K562 (cell line): Measurements from ENCODE around the gene NDUFC2. TPM values are rescaled to one million over a fixed set of nuclear protein-coding genes. Genes with fewer than 3 reads are reported as not detected.

Source experiments
- EWSR1 ChIP-seq: fragments of 450-650 bp; IDR thresholded peaks from 2 replicates; pipeline ENCODE4 v1.6.1; 2018; ENCODE audit warnings: borderline replicate concordance, mild to moderate bottlenecking, low read depth, moderate library complexity; ENCODE audit not compliant: partially characterized antibody
- GABPB1 ChIP-seq: sonication (generic); formaldehyde crosslinking; IDR thresholded peaks from 2 replicates; pipeline ENCODE4 v1.8.0; 2022; ENCODE audit warnings: mild to moderate bottlenecking, missing genetic modification reagents
- STAG1 ChIP-seq: sonication (generic); formaldehyde crosslinking; IDR thresholded peaks from 2 replicates; pipeline ENCODE4 v1.5.0; 2020; ENCODE audit warnings: missing genetic modification reagents, borderline replicate concordance
- ZFP1 ChIP-seq: fragments of 450-650 bp; formaldehyde crosslinking; IDR thresholded peaks from 2 replicates; pipeline ENCODE4 v1.4.0; 2020; ENCODE audit warnings: mild to moderate bottlenecking, mixed read lengths
- ZNF134 ChIP-seq: fragments of 250-450 bp; sonication (Bioruptor Pico); conservative IDR thresholded peaks from 2 replicates; pipeline ENCODE4 v1.4.0; 2020
- ZNF263 ChIP-seq: sonication (generic); formaldehyde crosslinking; IDR thresholded peaks from 2 replicates; pipeline ENCODE4 v1.8.0; 2022; ENCODE audit warnings: mild to moderate bottlenecking, missing genetic modification reagents, borderline replicate concordance
- polyA plus RNA-seq, 8 experiments: library from polyadenylated mRNA; depleted of rRNA in 4 of 8; stranded (reverse) in 5 of 8; unstranded in 3 of 8; fragments of >200 nt; fragmentation: Nextera tagmentation in 2 of 8; fragmentation: Illumina TruSeq in 1 of 8; extraction: Ambion mirVana in 2 of 8; extraction: Trizol in 1 of 8; gene quantifications; 2 replicates each; pipeline versions ENCODE4 v1.2.1 to v1.2.3, GENCODE V29; 2011 to 2014; ENCODE audit warnings: inconsistent platforms in 1 of 8, missing spikeins in 1 of 8
- total RNA-seq, 7 experiments: library from RNA; depleted of rRNA in 6 of 7; stranded (reverse); fragments of >200 nt in 6 of 7; fragmentation: Illumina TruSeq in 2 of 7; extraction: Trizol in 2 of 7; gene quantifications; 2 replicates each; pipeline versions ENCODE4 v1.2.1 to v1.2.3, GENCODE V29; 2011 to 2021; ENCODE audit warnings: low replicate concordance in 1 of 7
- TF ChIP-seq, protein P1 (sequence below), 2 experiments: fragments of 450-650 bp; IDR thresholded peaks; 2 replicates each; pipeline ENCODE4 v1.6.1; 2016; ENCODE audit warnings: mild to moderate bottlenecking in 2 of 2, borderline replicate concordance in 1 of 2, low read depth in 1 of 2, moderate library complexity in 1 of 2
- TF ChIP-seq, protein P2 (sequence below): fragments of 450-650 bp; conservative IDR thresholded peaks from 2 replicates; pipeline ENCODE4 v1.6.1; 2016; ENCODE audit warnings: missing genetic modification characterization, low read depth, mild to moderate bottlenecking, control low read depth, missing compliant biosample characterization
- TF ChIP-seq, protein P3 (sequence below): fragments of 450-650 bp; formaldehyde crosslinking; IDR thresholded peaks from 2 replicates; pipeline ENCODE4 v1.4.0; 2020; ENCODE audit warnings: mild to moderate bottlenecking, moderate library complexity
- TF ChIP-seq, protein P4 (sequence below): sonication (generic); formaldehyde crosslinking; IDR thresholded peaks from 2 replicates; pipeline ENCODE4 v1.8.1; 2022; ENCODE audit warnings: missing genetic modification reagents
- TF ChIP-seq, protein P5 (sequence below): sonication (generic); formaldehyde crosslinking; IDR thresholded peaks from 2 replicates; pipeline ENCODE4 v1.8.0; 2022; ENCODE audit warnings: mild to moderate bottlenecking, missing genetic modification reagents

NDUFC2 gene
- total and polyA plus RNA-seq, 9 of the 15 experiments (the other 6 are each of a cell fraction or from before 2014, with no cell fraction given), result 168 to 1,119 (median 442) TPM

DNA sequence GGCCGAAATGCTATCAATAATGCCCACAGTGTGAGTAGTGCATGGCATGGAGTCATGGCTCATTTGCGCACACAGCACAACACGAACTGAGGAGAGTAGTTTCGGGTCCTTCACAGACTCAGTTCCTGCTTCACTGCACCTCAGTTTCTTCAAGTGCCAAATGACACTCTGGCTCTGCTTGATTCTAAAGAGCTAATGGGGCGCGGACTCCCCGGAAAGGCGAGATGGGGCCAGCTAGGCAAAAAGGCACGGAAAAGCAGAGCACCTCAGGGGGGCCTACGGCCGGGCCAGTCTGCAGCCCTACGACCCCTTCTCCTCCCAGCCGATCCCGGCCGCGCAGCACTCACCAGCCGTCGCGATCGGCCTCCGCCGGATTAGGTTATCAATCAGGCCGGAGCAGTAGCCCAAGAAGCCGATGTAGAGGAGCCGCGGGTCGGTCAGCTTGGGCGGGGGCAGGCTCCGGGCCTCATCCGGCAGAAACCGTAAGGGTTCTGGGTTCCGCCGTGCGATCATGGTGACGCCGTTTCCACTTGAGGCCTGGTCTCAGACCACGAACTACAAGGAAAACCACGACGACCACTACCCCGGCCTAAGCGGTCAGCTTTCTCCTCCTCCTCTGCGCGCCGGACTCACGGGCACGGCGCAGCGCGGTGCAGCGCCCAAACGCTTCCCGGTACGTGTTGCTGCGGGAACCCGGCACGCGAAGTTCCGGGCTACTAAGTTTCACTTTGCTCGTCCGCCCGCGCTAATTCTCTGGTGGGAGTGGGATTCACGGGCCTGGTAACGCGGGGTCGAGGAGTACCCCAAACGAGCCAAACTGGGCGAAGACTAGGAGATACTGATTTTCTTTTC lies at the start of gene NDUFC2 (continued):
- TF ChIP-seq, protein P1, sequence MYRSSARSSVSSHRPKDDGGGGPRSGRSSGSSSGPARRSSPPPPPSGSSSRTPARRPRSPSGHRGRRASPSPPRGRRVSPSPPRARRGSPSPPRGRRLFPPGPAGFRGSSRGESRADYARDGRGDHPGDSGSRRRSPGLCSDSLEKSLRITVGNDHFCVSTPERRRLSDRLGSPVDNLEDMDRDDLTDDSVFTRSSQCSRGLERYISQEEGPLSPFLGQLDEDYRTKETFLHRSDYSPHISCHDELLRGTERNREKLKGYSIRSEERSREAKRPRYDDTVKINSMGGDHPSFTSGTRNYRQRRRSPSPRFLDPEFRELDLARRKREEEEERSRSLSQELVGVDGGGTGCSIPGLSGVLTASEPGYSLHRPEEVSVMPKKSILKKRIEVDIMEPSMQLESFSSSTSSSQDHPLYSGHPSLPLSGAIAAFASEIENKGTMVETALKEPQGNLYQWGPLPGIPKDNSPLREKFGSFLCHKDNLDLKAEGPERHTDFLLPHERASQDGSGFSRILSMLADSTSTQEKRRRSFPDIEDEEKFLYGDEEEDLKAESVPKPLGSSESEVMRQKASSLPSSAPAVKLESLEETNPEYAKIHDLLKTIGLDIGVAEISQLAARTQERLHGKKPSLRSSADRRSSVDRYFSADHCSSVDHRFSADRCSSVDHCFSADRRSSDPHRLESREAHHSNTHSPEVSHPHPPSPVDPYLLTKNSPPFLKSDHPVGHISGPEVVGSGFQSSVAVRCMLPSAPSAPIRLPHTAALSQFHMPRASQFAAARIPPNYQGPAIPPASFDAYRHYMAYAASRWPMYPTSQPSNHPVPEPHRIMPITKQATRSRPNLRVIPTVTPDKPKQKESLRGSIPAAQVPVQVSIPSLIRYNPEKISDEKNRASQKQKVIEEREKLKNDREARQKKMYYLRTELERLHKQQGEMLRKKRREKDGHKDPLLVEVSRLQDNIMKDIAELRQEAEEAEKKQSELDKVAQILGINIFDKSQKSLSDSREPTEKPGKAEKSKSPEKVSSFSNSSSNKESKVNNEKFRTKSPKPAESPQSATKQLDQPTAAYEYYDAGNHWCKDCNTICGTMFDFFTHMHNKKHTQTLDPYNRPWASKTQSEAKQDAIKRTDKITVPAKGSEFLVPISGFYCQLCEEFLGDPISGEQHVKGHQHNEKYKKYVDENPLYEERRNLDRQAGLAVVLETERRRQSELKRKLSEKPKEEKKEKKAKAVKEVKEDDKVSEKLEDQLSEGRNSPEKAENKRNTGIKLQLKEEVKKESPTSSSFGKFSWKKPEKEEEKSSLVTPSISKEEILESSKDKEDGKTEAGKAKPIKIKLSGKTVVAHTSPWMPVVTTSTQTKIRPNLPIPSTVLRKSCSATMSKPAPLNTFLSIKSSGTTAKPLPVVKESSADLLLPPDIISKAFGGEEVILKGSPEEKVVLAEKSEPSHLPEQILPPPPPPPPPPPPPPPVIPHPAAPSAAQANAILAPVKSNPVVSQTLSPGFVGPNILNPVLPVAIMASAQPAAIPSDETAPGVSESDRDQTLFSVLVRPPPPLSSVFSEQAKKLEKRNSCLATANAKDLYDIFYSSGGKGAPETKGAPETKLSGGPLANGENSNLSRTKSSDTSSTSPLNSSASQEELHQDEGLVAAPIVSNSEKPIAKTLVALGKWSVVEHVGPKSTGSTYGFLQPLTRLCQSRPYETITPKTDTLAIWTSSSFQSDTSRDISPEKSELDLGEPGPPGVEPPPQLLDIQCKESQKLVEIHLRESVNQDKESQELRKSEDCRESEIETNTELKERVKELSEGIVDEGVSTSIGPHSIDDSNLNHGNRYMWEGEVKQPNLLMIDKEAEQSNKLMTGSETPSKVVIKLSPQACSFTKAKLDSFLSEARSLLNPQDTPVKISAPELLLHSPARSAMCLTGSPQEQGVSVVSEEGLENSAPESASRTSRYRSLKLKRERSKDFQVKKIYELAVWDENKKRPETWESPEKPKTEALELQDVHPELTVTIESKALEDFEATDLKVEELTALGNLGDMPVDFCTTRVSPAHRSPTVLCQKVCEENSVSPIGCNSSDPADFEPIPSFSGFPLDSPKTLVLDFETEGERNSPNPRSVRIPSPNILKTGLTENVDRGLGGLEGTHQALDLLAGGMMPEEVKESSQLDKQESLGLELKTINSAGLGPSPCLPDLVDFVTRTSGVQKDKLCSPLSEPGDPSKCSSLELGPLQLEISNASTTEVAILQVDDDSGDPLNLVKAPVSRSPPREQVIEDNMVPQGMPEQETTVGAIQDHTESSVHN (IDR thresholded peaks at IDR 0.05; ENCODE audit: borderline replicate concordance in 1 of 2, low read depth in 1 of 2), result no peak
- TF ChIP-seq, protein P2, sequence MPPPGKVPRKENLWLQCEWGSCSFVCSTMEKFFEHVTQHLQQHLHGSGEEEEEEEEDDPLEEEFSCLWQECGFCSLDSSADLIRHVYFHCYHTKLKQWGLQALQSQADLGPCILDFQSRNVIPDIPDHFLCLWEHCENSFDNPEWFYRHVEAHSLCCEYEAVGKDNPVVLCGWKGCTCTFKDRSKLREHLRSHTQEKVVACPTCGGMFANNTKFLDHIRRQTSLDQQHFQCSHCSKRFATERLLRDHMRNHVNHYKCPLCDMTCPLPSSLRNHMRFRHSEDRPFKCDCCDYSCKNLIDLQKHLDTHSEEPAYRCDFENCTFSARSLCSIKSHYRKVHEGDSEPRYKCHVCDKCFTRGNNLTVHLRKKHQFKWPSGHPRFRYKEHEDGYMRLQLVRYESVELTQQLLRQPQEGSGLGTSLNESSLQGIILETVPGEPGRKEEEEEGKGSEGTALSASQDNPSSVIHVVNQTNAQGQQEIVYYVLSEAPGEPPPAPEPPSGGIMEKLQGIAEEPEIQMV (tag), result no peak
- TF ChIP-seq GABPB1 (CRISPR knock-in tag) (peak; percentile 96), ZFP1 (CRISPR knock-in tag) (no peak), EWSR1 (no peak), STAG1 (CRISPR knock-in tag) (no peak), ZNF134 (CRISPR knock-in tag) (no peak), ZNF263 (CRISPR knock-in tag) (no peak)
- TF ChIP-seq, protein P3, sequence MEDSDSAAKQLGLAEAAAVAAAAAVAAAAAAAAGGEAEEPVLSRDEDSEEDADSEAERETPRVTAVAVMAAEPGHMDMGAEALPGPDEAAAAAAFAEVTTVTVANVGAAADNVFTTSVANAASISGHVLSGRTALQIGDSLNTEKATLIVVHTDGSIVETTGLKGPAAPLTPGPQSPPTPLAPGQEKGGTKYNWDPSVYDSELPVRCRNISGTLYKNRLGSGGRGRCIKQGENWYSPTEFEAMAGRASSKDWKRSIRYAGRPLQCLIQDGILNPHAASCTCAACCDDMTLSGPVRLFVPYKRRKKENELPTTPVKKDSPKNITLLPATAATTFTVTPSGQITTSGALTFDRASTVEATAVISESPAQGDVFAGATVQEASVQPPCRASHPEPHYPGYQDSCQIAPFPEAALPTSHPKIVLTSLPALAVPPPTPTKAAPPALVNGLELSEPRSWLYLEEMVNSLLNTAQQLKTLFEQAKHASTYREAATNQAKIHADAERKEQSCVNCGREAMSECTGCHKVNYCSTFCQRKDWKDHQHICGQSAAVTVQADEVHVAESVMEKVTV (CRISPR knock-in tag), result no peak
- TF ChIP-seq, protein P4, sequence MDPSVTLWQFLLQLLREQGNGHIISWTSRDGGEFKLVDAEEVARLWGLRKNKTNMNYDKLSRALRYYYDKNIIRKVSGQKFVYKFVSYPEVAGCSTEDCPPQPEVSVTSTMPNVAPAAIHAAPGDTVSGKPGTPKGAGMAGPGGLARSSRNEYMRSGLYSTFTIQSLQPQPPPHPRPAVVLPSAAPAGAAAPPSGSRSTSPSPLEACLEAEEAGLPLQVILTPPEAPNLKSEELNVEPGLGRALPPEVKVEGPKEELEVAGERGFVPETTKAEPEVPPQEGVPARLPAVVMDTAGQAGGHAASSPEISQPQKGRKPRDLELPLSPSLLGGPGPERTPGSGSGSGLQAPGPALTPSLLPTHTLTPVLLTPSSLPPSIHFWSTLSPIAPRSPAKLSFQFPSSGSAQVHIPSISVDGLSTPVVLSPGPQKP, result no peak
- TF ChIP-seq, protein P5, sequence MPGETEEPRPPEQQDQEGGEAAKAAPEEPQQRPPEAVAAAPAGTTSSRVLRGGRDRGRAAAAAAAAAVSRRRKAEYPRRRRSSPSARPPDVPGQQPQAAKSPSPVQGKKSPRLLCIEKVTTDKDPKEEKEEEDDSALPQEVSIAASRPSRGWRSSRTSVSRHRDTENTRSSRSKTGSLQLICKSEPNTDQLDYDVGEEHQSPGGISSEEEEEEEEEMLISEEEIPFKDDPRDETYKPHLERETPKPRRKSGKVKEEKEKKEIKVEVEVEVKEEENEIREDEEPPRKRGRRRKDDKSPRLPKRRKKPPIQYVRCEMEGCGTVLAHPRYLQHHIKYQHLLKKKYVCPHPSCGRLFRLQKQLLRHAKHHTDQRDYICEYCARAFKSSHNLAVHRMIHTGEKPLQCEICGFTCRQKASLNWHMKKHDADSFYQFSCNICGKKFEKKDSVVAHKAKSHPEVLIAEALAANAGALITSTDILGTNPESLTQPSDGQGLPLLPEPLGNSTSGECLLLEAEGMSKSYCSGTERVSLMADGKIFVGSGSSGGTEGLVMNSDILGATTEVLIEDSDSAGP (CRISPR knock-in tag), result no peak
